Neural progenitor cell (in vitro differentiated cells): ENCODE data around the gene APOBEC3G. TPM values are rescaled to one million over a fixed set of nuclear protein-coding genes. Genes with fewer than 3 reads are reported as not detected.
A peak's percentile ranks its signal among the peaks of the same experiment; 100 is the strongest.

Source experiments
- DNase-seq: peaks from one replicate; pipeline ENCODE4 v3.0.0-alpha.2; 2016; ENCODE audit warnings: low spot score
- H2AFZ ChIP-seq: fragments of 200-600 bp; sonication (generic); replicated peaks from 2 replicates; pipeline ENCODE4 v1.6.1; 2016; ENCODE audit warnings: antibody characterized with exemption
- H3F3A ChIP-seq: fragments of 200-600 bp; sonication (generic); 2 replicates; pipeline ENCODE4 v1.6.1; 2016; ENCODE audit warnings: antibody characterized with exemption, low read depth
- H3K27ac ChIP-seq: fragments of 200-600 bp; sonication (generic); 2 replicates; pipeline ENCODE4 v1.5.1; 2016; ENCODE audit warnings: mild to moderate bottlenecking
- H3K27me3 ChIP-seq: fragments of 200-600 bp; sonication (generic); 2 replicates; pipeline ENCODE4 v1.6.1; 2016; ENCODE audit warnings: mild to moderate bottlenecking, moderate library complexity
- H3K36me3 ChIP-seq: fragments of 200-600 bp; sonication (generic); 2 replicates; pipeline ENCODE4 v1.5.1; 2016
- H3K4me1 ChIP-seq: fragments of 200-600 bp; sonication (generic); 2 replicates; pipeline ENCODE4 v1.6.1; 2016; ENCODE audit warnings: mixed run types
- H3K4me2 ChIP-seq: fragments of 200-600 bp; sonication (generic); 2 replicates; pipeline ENCODE4 v1.6.1; 2016
- H3K4me3 ChIP-seq: fragments of 200-600 bp; sonication (generic); 2 replicates; pipeline ENCODE4 v1.5.1; 2016
- H3K79me2 ChIP-seq: fragments of 200-600 bp; sonication (generic); 2 replicates; pipeline ENCODE4 v1.6.1; 2016; ENCODE audit warnings: low read depth
- H3K9ac ChIP-seq: fragments of 200-600 bp; sonication (generic); 2 replicates; pipeline ENCODE4 v1.6.1; 2016
- H3K9me3 ChIP-seq: fragments of 200-600 bp; sonication (generic); 2 replicates; pipeline ENCODE4 v1.5.1; 2016; ENCODE audit warnings: low read depth
- H4K20me1 ChIP-seq: fragments of 200-600 bp; sonication (generic); 2 replicates; pipeline ENCODE4 v1.6.1; 2016; ENCODE audit warnings: low read depth
- H3K27ac Mint-ChIP-seq: 3 replicates; pipeline ENCODE4 v1.8.0; 2021; ENCODE audit warnings: mixed read lengths
- H3K27me3 Mint-ChIP-seq: 2 replicates; pipeline ENCODE4 v1.8.0; 2022; ENCODE audit warnings: low read depth, mild to moderate bottlenecking, inconsistent platforms, moderate library complexity, mixed read lengths; ENCODE audit not compliant: insufficient read depth
- H3K36me3 Mint-ChIP-seq: 3 replicates; pipeline ENCODE4 v1.8.0; 2021; ENCODE audit warnings: mixed read lengths
- H3K4me1 Mint-ChIP-seq: 3 replicates; pipeline ENCODE4 v1.8.0; 2021; ENCODE audit warnings: mixed read lengths
- H3K4me3 Mint-ChIP-seq: 3 replicates; pipeline ENCODE4 v1.8.0; 2021; ENCODE audit warnings: mild to moderate bottlenecking, moderate library complexity, mixed read lengths
- H3K9me3 Mint-ChIP-seq: 3 replicates; pipeline ENCODE4 v1.8.0; 2020; ENCODE audit warnings: mixed read lengths
- EZH2 ChIP-seq: fragments of 200-600 bp; sonication (generic); IDR thresholded peaks from 2 replicates; pipeline ENCODE4 v1.6.1; 2017; ENCODE audit warnings: antibody characterized with exemption, mild to moderate bottlenecking, moderate library complexity
- EZH2phosphoT487 ChIP-seq: fragments of 200-600 bp; sonication (generic); IDR thresholded peaks from 2 replicates; pipeline ENCODE4 v1.6.1; 2017; ENCODE audit warnings: antibody characterized with exemption
- total RNA-seq: library from RNA; depleted of rRNA; stranded (reverse); fragments of >200 nt; gene quantifications from 2 replicates; pipeline ENCODE4 v1.2.3, GENCODE V29; 2015; ENCODE audit warnings: low replicate concordance
- TF ChIP-seq, protein P1 (sequence below): fragments of 200-600 bp; sonication (generic); IDR thresholded peaks from 2 replicates; pipeline ENCODE4 v1.5.1; 2017; ENCODE audit warnings: antibody characterized with exemption, mild to moderate bottlenecking

Gene APOBEC3G
- total RNA-seq, 1 donor from 2014 or later: 0.30 TPM

DNA sequence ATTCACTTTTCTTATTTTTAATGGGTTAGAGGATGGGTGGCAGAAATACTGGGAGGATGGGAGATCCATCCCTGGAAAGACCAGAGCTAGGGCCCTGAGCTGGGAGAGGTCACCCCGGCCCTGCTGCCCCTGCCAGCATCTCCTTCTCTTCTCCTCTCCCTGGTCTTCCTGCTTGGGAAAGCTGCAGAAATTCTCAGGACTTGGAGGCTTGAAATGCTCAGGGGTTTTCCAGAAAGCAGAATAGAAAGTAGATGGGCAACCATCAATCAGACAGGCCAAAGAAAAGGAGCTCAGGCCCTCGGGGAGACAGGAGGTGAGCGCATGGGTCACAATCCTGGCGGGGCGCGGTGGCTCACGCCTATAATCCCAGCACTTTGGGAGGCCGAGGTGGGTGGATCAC is 21.5 kb downstream of the APOBEC3G start:
- no peak overlapping the region for H3K27ac Mint-ChIP-seq
- peaks cover 19% of the 10 kb centered on the region for H3K4me1 Mint-ChIP-seq
- Histone ChIP-seq H3K9me3 (no peaks in the 10 kb centered on the region), H3K27me3 (no peaks in the 10 kb centered on the region), H3K79me2 (no peaks in the 10 kb centered on the region), H3K27ac (peak overlapping the region; percentile 57), H3K4me2 (no peak overlapping the region), H3K4me3 (no peak overlapping the region), H4K20me1 (no peaks in the 10 kb centered on the region), H3K36me3 (no peaks in the 10 kb centered on the region), H3F3A (peaks cover 29% of the 10 kb centered on the region), H2AFZ (peak overlapping the region; percentile 82), H3K9ac (no peak overlapping the region), H3K4me1 (peaks cover 26% of the 10 kb centered on the region)
- H3K27me3 Mint-ChIP-seq: peaks cover 9% of the 10 kb centered on the region
- TF ChIP-seq, protein P1, sequence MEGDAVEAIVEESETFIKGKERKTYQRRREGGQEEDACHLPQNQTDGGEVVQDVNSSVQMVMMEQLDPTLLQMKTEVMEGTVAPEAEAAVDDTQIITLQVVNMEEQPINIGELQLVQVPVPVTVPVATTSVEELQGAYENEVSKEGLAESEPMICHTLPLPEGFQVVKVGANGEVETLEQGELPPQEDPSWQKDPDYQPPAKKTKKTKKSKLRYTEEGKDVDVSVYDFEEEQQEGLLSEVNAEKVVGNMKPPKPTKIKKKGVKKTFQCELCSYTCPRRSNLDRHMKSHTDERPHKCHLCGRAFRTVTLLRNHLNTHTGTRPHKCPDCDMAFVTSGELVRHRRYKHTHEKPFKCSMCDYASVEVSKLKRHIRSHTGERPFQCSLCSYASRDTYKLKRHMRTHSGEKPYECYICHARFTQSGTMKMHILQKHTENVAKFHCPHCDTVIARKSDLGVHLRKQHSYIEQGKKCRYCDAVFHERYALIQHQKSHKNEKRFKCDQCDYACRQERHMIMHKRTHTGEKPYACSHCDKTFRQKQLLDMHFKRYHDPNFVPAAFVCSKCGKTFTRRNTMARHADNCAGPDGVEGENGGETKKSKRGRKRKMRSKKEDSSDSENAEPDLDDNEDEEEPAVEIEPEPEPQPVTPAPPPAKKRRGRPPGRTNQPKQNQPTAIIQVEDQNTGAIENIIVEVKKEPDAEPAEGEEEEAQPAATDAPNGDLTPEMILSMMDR: no peak
- TF ChIP-seq EZH2phosphoT487 (no peak), EZH2 (no peak)
- H3K4me3 Mint-ChIP-seq: no peak overlapping the region
- no peaks in the 10 kb centered on the region for H3K9me3 Mint-ChIP-seq
- H3K36me3 Mint-ChIP-seq: no peaks in the 10 kb centered on the region
- no peak for DNase-seq

DNA sequence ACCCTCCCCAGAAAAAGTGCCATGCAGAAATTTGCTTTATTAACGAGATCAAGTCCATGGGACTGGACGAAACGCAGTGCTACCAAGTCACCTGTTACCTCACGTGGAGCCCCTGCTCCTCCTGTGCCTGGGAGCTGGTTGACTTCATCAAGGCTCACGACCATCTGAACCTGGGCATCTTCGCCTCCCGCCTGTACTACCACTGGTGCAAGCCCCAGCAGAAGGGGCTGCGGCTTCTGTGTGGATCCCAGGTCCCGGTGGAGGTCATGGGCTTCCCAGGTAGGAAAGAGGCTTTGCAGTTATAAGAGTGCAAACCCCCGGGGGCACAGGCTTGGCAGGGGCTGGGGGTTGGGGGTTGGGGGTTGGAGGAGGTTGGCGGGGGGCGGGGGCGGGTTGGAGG is 24.2 kb downstream of the APOBEC3G start:
- DNase-seq: no peak

DNA sequence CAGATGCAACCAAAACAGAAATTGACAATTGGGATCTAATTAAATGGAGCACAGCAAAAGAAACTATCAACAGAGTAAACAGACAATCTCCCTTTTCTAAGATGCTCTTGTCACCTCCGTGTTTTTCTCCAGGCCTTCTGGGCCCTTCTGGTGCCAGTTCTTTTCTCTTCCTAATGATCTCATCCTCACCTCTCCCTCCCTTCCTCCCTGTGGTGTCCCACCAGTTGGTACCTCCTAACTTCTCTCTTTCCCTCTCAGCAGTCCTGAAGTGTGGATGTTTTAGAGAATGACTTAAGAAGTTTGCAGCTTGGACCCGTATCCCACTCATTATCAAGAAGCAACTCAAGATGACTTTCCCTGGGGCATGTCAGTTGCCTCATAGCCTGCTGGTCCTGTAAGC is 26.4 kb downstream of the APOBEC3G start:
- Histone ChIP-seq H3K9ac (no peak overlapping the region), H3K27me3 (no peaks in the 10 kb centered on the region), H2AFZ (no peak overlapping the region), H3K79me2 (no peaks in the 10 kb centered on the region), H3K4me1 (peaks cover 3% of the 10 kb centered on the region), H3K36me3 (no peaks in the 10 kb centered on the region), H3F3A (peaks cover 6% of the 10 kb centered on the region), H3K4me3 (no peak overlapping the region), H3K9me3 (no peaks in the 10 kb centered on the region), H3K4me2 (no peak overlapping the region), H4K20me1 (no peaks in the 10 kb centered on the region), H3K27ac (no peak overlapping the region)
- DNase-seq: no peak
- Mint-ChIP-seq H3K4me1 (peaks cover 5% of the 10 kb centered on the region), H3K27me3 (peaks cover 4% of the 10 kb centered on the region), H3K27ac (no peak overlapping the region), H3K4me3 (no peak overlapping the region), H3K36me3 (no peaks in the 10 kb centered on the region), H3K9me3 (no peaks in the 10 kb centered on the region)
- TF ChIP-seq EZH2 (no peak), EZH2phosphoT487 (no peak)
- TF ChIP-seq, protein P1: no peak

More for the DNA sequence above, 24.2 kb downstream of the APOBEC3G start:
- Mint-ChIP-seq H3K36me3 (no peaks in the 10 kb centered on the region), H3K4me3 (no peak overlapping the region), H3K27ac (no peak overlapping the region), H3K4me1 (peaks cover 17% of the 10 kb centered on the region), H3K9me3 (no peaks in the 10 kb centered on the region), H3K27me3 (peaks cover 7% of the 10 kb centered on the region)
- H3K27ac ChIP-seq: no peak overlapping the region
- H3K9ac ChIP-seq: no peak overlapping the region
- no peak overlapping the region for H2AFZ ChIP-seq
- no peaks in the 10 kb centered on the region for H3K27me3 ChIP-seq
- TF ChIP-seq EZH2phosphoT487: no peak
- no peak for TF ChIP-seq EZH2
- TF ChIP-seq, protein P1: no peak
- H3F3A ChIP-seq: peaks cover 28% of the 10 kb centered on the region
- no peaks in the 10 kb centered on the region for H3K36me3 ChIP-seq
- no peak overlapping the region for H3K4me3 ChIP-seq
- H3K4me2 ChIP-seq: no peak overlapping the region
- H4K20me1 ChIP-seq: no peaks in the 10 kb centered on the region
- H3K4me1 ChIP-seq: peaks cover 25% of the 10 kb centered on the region
- H3K79me2 ChIP-seq: no peaks in the 10 kb centered on the region
- H3K9me3 ChIP-seq: no peaks in the 10 kb centered on the region
